Colonic mucosa (tissue), 4 donors: Measurements from ENCODE around the gene CACNB4. TPM values are rescaled to one million over a fixed set of nuclear protein-coding genes. Genes with fewer than 3 reads are reported as not detected.

Source experiments
- DNase-seq: peaks from one replicate; pipeline ENCODE4 v3.0.0-alpha.2; 2020
- H3K27ac ChIP-seq: fragments of 200-600 bp; one replicate; pipeline ENCODE4 v1.8.0; 2021
- H3K27me3 ChIP-seq: fragments of 200-600 bp; one replicate; pipeline ENCODE4 v1.8.0; 2021
- H3K36me3 ChIP-seq: fragments of 200-600 bp; one replicate; pipeline ENCODE4 v1.8.0; 2021
- H3K4me1 ChIP-seq: fragments of 200-600 bp; one replicate; pipeline ENCODE4 v1.8.0; 2021; ENCODE audit warnings: mild to moderate bottlenecking
- H3K4me3 ChIP-seq: fragments of 200-600 bp; one replicate; pipeline ENCODE4 v1.8.0; 2021
- H3K9ac ChIP-seq, 2 donors: one replicate each; pipeline ENCODE4 v1.7.0; 2013; ENCODE audit warnings: control low read depth in 2 of 2, low read depth in 2 of 2, low read length in 2 of 2
- H3K9me3 ChIP-seq: fragments of 200-600 bp; one replicate; pipeline ENCODE4 v1.8.0; 2021
- CTCF ChIP-seq: fragments of 200-600 bp; IDR thresholded peaks from one replicate; pipeline ENCODE4 v1.8.0; 2022; ENCODE audit warnings: antibody characterized with exemption, mild to moderate bottlenecking
- intact Hi-C: fragments of 100-400 bp; cut with DNase I; formaldehyde crosslinking; loops from one replicate; pipeline ENCODE4 v1.14.1; 2022
- total RNA-seq, 2 donors: library from RNA; stranded (reverse); fragmentation: NEBNext Ultra II Directional in 1 of 2; extraction: Animal tissue kit (Norgen Biotek cat#: 25700) in 1 of 2; gene quantifications; one replicate each; pipeline ENCODE4 v1.2.1, GENCODE V29; 2021
- donor health status: healthy.
- donor health status: DM: no; HTN: no; CAD: no.
- donor health status: DM: no; HTN: no; CAD: no.

Gene CACNB4
- total RNA-seq, 2 donors from 2014 or later, result 0.44 to 1.0 TPM

- Histone ChIP-seq H3K27ac (no peak overlapping the region), H3K9ac (no peak overlapping the region), H3K36me3 (no peaks in the 10 kb centered on the region), H3K9me3 (no peaks in the 10 kb centered on the region), H3K4me3 (no peak overlapping the region), H3K4me1 (no peaks in the 10 kb centered on the region), H3K27me3 (no peaks in the 10 kb centered on the region)
- no peak for TF ChIP-seq CTCF
- no peak for DNase-seq
- intact Hi-C loops, result no loop called here
Observed at GRCh38 chr2:151819920-151820319, 278.9 kb downstream of the CACNB4 start.

- TF ChIP-seq CTCF, result no peak
- Histone ChIP-seq H3K27ac (no peak overlapping the region), H3K9me3 (no peaks in the 10 kb centered on the region), H3K36me3 (peaks cover 6% of the 10 kb centered on the region), H3K4me3 (no peak overlapping the region), H3K4me1 (no peaks in the 10 kb centered on the region), H3K27me3 (no peaks in the 10 kb centered on the region), H3K9ac (no peak overlapping the region)
- no peak for DNase-seq
- intact Hi-C loops, result no loop called here
Observed at GRCh38 chr2:151817929-151818328, 280.9 kb downstream of the CACNB4 start.

GRCh38 chr2:151816843-151817242 lies 282.0 kb downstream of the CACNB4 start:
- Histone ChIP-seq H3K27me3 (no peaks in the 10 kb centered on the region), H3K36me3 (peaks cover 6% of the 10 kb centered on the region), H3K4me3 (no peak overlapping the region), H3K27ac (no peak overlapping the region), H3K9ac (no peak overlapping the region), H3K4me1 (no peaks in the 10 kb centered on the region), H3K9me3 (no peaks in the 10 kb centered on the region)
- TF ChIP-seq CTCF, result no peak
- no peak for DNase-seq
- intact Hi-C loops, result no loop called here

GRCh38 chr2:151815821-151816489 lies 282.9 kb downstream of the CACNB4 start:
- Histone ChIP-seq H3K9me3 (no peaks in the 10 kb centered on the region), H3K27me3 (no peaks in the 10 kb centered on the region), H3K27ac (no peak overlapping the region), H3K9ac (no peak overlapping the region), H3K4me1 (no peaks in the 10 kb centered on the region), H3K36me3 (peaks cover 6% of the 10 kb centered on the region), H3K4me3 (no peak overlapping the region)
- no peak for DNase-seq
- intact Hi-C loops, result no loop called here
- no peak for TF ChIP-seq CTCF

- DNase-seq, result no peak
- no peak for TF ChIP-seq CTCF
- no peak overlapping the region for H3K27ac ChIP-seq
- no peaks in the 10 kb centered on the region for H3K27me3 ChIP-seq
- intact Hi-C loops, result no loop called here
- H3K9ac ChIP-seq, result no peak overlapping the region
- H3K4me1 ChIP-seq, result peaks cover 3% of the 10 kb centered on the region
- no peak overlapping the region for H3K4me3 ChIP-seq
- no peaks in the 10 kb centered on the region for H3K9me3 ChIP-seq
- peaks cover 6% of the 10 kb centered on the region for H3K36me3 ChIP-seq
Observed at GRCh38 chr2:151810489-151810888, 288.4 kb downstream of the CACNB4 start.
